GM12873 (cell line): Measurements from ENCODE around the gene BCL2L12.

Experiments
- TF ChIP-seq, protein P1 (sequence below): IDR thresholded peaks from 2 replicates; pipeline ENCODE4 v1.5.1; 2012; ENCODE audit warnings: low read depth, mild to moderate bottlenecking, moderate library complexity, low read length, control low read depth; ENCODE audit not compliant: insufficient read depth; ENCODE audit errors: missing control alignments

The BCL2L12 gene

DNA sequence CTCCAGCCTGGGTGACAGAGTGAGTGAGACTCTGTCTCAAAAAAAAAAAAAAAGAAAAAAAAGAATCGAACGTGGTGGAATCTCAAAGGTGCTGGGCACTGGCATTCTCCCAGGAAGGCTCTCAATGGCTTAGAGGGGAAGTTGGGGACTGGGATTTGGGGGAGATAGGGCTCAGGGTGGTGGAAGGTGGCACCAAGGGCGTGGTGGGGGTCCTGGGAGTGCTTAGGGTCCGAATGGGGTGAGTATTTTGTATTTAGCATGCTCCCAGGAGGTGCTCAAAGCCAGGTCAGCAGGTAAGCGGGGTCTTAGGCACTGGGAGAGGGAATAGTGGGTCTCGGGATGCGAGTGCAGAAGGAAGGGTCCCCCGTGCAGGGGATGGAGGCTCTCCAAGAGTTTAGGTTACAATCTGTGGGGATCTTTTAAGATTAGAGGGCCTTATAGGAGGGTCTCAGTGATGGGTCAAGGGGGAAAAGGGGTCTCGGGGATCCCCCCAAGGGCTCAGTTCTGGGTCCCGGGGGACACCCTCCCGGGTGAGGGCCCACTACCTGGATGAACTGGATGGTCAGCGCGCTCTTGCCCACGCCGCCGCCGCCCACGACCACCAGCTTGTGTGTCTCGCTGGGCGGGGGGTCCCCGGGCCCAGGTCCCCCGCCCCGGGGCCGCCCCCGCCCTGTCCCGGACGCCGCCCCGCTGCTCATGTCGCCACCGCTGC is 26.2 kb upstream of the BCL2L12 start:
- TF ChIP-seq, protein P1, sequence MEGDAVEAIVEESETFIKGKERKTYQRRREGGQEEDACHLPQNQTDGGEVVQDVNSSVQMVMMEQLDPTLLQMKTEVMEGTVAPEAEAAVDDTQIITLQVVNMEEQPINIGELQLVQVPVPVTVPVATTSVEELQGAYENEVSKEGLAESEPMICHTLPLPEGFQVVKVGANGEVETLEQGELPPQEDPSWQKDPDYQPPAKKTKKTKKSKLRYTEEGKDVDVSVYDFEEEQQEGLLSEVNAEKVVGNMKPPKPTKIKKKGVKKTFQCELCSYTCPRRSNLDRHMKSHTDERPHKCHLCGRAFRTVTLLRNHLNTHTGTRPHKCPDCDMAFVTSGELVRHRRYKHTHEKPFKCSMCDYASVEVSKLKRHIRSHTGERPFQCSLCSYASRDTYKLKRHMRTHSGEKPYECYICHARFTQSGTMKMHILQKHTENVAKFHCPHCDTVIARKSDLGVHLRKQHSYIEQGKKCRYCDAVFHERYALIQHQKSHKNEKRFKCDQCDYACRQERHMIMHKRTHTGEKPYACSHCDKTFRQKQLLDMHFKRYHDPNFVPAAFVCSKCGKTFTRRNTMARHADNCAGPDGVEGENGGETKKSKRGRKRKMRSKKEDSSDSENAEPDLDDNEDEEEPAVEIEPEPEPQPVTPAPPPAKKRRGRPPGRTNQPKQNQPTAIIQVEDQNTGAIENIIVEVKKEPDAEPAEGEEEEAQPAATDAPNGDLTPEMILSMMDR: no peak

DNA sequence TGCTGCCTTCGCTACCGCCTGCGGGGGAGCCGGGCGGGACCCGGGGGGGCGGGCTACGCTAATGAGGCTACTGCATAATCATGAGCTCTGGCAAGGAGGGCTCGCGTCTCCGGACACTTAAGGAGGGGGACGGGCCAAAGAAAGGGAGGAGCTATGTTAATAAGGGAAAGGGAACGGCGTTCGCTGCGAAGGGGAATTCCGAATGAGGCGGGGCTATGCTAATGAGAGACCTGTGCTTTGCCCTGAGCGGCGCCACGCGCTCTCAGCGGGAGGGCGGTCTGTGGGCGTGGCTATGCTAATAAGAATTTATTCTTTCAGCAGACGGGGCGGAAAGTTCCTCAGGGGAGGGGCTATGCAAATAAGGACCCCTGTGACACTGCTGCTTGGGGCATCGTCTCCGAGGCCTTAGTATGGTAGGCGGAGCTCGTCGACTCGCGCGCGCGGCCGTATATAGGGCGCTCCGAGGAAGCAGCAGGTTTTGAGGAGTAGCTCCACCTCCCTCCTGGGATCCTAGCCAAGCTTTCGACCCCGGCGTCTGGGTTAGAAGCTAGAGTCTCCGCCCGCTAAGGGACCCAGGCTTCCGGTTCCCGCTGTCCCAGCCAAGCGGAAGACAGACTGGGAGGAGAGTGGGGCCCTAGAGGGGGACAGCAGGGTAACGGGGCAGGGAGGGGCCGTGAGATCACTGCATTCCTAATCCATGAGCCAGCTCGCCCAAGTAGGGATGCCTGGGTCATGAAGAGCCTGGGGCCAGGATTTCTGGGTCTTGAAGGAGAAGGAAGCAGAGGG is 25.4 kb upstream of the BCL2L12 start, which contains the start of gene RRAS:
Gene RRAS, minus strand, starts transcription at position 31 of the 786 bp plus-strand sequence. CDS start 45 bp downstream, outside the sequence.
- TF ChIP-seq, protein P1: no peak

DNA sequence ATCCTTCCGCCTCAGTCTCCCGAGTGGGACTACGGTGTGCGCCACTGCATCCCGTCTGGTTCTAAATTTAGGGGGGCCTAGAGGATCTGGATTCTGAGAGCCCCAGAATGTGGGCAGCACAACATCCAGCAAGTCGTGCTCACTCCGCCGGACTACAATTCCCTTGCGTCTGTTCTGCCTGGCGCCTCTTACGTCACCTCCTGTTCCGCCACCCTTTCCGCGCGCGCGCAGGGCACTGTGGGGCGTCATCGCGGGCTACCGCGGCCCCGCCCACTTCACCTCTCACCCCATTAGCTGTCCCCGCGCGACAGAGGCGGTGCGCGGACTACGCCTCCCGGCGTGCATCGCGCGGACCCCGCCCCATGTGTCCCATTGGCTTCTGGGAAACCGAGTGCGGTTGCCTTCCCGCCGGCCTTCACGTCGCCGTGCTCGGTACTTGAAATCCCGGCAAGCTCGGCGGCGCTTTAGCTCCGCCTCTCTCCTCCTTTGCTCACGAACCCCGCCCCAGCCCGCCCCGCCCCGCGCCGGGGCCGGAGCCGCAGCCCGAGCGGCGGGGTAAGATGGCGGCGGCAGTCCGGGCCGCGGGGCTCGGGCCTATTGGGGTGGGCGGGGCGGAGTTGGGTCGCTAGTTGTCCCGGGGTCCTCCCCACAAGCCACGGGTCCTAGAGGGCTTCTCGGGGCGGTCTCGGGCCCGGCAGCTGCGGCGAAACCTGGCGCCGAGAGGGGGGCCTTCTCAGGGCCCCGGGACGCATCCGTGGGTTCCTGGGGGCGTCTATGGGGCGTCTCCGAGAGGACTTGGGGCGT is 23.8 kb upstream of the BCL2L12 start, which contains the start of gene SCAF1:
Gene SCAF1, plus strand, starts transcription at position 522 of the 804 bp plus-strand sequence. CDS start 2,818 bp downstream, outside the sequence.
- TF ChIP-seq, protein P1: no peak

DNA sequence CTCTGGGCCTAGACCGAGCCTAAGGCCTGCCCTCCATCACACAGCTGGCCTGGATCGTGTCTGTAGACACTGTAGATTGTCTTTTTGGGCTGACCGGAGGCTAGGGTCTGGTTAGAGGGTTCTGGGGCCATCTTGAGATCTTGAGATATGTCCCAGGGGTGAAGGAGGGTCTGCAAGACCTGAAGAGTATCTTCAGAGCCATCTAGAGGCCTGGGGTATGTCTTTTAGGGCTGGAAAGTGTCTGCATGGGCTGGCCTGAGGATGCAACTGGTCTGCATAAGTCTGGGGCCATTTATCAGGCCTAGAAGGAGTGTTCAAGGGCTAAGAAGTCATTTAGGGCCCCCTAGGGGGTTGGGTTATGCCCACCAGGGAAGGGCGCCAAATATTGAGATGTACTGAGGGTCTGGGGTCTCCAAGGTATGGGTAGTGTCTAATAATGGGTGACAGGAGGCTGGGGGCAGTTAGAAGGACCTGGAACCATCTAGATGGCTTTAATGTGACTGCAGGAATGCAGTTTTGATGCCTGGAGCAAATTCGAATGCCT is 23.2 kb upstream of the BCL2L12 start:
- TF ChIP-seq, protein P1: no peak

DNA sequence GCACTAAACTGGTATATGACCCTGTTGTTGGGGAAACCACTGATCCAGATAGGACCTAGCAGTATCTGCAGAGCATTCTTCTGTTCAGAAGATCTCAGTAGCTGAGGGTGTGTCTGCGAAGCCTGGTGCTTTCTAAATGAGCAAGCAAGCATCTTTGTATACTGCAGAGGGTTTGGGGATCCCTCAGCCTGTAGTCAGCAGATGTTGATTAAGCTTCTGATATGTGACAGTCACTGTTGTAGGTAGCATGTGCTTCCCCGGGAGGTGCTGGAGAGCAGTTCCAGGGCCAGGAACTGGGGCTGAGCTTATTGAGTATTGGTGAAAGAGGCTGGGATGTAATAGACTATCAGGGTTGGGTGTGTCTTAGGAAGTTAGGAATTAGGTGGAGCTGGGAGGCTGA is 22.3 kb upstream of the BCL2L12 start:
- TF ChIP-seq, protein P1: no peak

DNA sequence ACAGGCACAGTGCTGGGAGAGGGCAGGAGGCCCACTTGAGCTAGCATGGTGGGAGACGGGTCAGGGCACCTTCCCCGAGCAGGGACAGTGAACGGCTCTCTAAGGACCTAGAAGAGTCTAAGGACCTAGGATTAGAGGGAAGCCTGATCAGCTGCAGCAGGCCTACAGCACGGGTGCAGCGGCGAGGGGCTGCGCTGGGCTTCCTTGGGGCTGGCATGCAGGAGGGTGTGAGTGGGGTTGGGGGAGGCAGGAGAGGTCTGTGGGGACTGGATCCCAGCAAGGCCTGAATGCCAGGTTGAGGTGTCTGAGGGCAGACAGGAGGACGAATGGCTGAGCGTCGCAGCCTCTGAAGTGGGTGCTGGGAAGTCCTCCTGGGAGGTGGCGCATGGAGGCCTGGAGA is 20.1 kb upstream of the BCL2L12 start:
- TF ChIP-seq, protein P1: no peak
